ENCODE data around the gene JKAMP.

JKAMP gene

GRCh38 chr14:59541731-59542130 lies 57.4 kb downstream of the JKAMP start:
- Histone ChIP-seq H3K79me2 (ENCODE audit: low read length) (no peaks in the 10 kb centered on the region), H3K36me3 (replicated peaks; ENCODE audit: low read depth, low read length) (no peaks in the 10 kb centered on the region), H3K9ac (ENCODE audit: low read length) (no peak overlapping the region), H3K9me3 (ENCODE audit: insufficient read depth, low read length) (no peaks in the 10 kb centered on the region), H2AFZ (ENCODE audit: low read depth, low read length) (no peak overlapping the region), H3K27ac (ENCODE audit: low read length) (no peak overlapping the region), H4K20me1 (ENCODE audit: insufficient read depth, low read length) (no peaks in the 10 kb centered on the region), H3K4me1 (ENCODE audit: low read length) (peaks cover 28% of the 10 kb centered on the region), H3K27me3 (ENCODE audit: low read depth, low read length) (no peaks in the 10 kb centered on the region), H3K4me3 (ENCODE audit: low read length) (no peak overlapping the region), H3K4me2 (ENCODE audit: low read length) (no peak overlapping the region)
- TF ChIP-seq EZH2phosphoT487 (IDR thresholded peaks at IDR 0.05; ENCODE audit: low read depth) (no peak), CTCF (IDR thresholded peaks at IDR 0.05; ENCODE audit: low read depth, low read length) (no peak)

GRCh38 chr14:59543873-59544272 lies 59.6 kb downstream of the JKAMP start:
- H3K79me2 ChIP-seq (ENCODE audit: low read length): no peaks in the 10 kb centered on the region
- H3K4me2 ChIP-seq (ENCODE audit: low read length): no peak overlapping the region
- H3K27ac ChIP-seq (ENCODE audit: low read length): no peak overlapping the region
- no peaks in the 10 kb centered on the region for H4K20me1 ChIP-seq (ENCODE audit: insufficient read depth, low read length)
- H3K9me3 ChIP-seq (ENCODE audit: insufficient read depth, low read length): no peaks in the 10 kb centered on the region
- no peak for TF ChIP-seq CTCF (IDR thresholded peaks at IDR 0.05; ENCODE audit: low read depth, low read length)
- TF ChIP-seq EZH2phosphoT487 (IDR thresholded peaks at IDR 0.05; ENCODE audit: low read depth): no peak
- no peak overlapping the region for H3K9ac ChIP-seq (ENCODE audit: low read length)
- H3K4me1 ChIP-seq (ENCODE audit: low read length): peaks cover 8% of the 10 kb centered on the region
- H3K4me3 ChIP-seq (ENCODE audit: low read length): no peak overlapping the region
- no peaks in the 10 kb centered on the region for H3K27me3 ChIP-seq (ENCODE audit: low read depth, low read length)
- no peak overlapping the region for H2AFZ ChIP-seq (ENCODE audit: low read depth, low read length)
- H3K36me3 ChIP-seq (replicated peaks; ENCODE audit: low read depth, low read length): no peaks in the 10 kb centered on the region

DNA sequence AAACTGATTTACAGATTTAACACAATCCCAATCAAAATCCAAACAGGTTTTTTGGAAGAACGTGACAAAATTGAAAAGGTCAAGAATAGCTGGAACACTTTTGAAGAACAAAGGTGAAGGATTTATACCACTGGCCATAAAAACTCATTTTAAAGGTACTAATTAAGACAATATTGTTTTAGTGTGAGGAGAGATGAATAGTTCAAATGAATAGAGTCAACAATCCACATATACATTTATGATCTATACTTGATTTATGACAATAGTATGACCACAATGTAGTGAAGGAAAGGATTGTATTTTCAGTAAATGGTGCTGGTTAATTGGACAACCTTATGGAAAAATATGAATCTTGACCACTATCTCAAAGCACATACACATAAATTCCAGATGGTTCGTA lies 63.0 kb downstream of the JKAMP start:
- Histone ChIP-seq H3K27me3 (ENCODE audit: low read depth, low read length) (no peaks in the 10 kb centered on the region), H3K4me1 (ENCODE audit: low read length) (no peaks in the 10 kb centered on the region), H3K79me2 (ENCODE audit: low read length) (no peaks in the 10 kb centered on the region), H3K27ac (ENCODE audit: low read length) (no peak overlapping the region), H3K4me3 (ENCODE audit: low read length) (no peak overlapping the region), H3K36me3 (replicated peaks; ENCODE audit: low read depth, low read length) (no peaks in the 10 kb centered on the region), H3K4me2 (ENCODE audit: low read length) (no peak overlapping the region), H2AFZ (ENCODE audit: low read depth, low read length) (no peak overlapping the region), H4K20me1 (ENCODE audit: insufficient read depth, low read length) (no peaks in the 10 kb centered on the region), H3K9ac (ENCODE audit: low read length) (no peak overlapping the region), H3K9me3 (ENCODE audit: insufficient read depth, low read length) (no peaks in the 10 kb centered on the region)
- TF ChIP-seq CTCF (IDR thresholded peaks at IDR 0.05; ENCODE audit: low read depth, low read length): no peak
- no peak for TF ChIP-seq EZH2phosphoT487 (IDR thresholded peaks at IDR 0.05; ENCODE audit: low read depth)
